LNCaP clone FGC (cell line): ENCODE measurements around the gene CLPTM1L.

ENCODE experiments used
- DNase-seq: peaks from one replicate; pipeline ENCODE4 v3.0.0-alpha.2; 2011; ENCODE audit warnings: low read depth
- H3K4me3 ChIP-seq: 2 replicates; pipeline ENCODE4 v1.5.1; 2011; ENCODE audit warnings: mild to moderate bottlenecking, low read depth, low read length, control low read depth
- TF ChIP-seq, protein P1 (sequence below): IDR thresholded peaks from 2 replicates; pipeline ENCODE4 v1.5.1; 2012; ENCODE audit warnings: mild to moderate bottlenecking; ENCODE audit not compliant: control insufficient read depth, insufficient read depth; ENCODE audit errors: extremely low read depth

Gene CLPTM1L

DNA sequence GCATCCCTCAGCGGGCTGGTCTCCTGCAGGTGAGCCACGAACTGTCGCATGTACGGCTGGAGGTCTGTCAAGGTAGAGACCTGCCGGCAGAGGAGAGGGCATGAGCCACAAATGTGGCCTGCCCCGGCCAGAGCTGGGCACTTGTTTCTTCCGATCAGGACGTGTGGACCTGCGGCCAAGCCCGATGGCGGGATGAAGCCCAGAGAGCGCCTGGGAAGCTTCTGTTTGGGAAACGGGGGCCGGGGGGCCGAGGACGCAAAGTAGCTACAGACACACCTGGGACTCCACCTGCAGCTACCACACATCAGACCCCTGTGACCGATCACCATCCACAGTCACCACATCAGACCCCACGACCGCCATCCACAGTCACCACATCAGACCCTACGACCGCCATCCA is 72.7 kb downstream of the CLPTM1L start:
- no peak overlapping the region for H3K4me3 ChIP-seq
- no peak for DNase-seq
- TF ChIP-seq, protein P1, sequence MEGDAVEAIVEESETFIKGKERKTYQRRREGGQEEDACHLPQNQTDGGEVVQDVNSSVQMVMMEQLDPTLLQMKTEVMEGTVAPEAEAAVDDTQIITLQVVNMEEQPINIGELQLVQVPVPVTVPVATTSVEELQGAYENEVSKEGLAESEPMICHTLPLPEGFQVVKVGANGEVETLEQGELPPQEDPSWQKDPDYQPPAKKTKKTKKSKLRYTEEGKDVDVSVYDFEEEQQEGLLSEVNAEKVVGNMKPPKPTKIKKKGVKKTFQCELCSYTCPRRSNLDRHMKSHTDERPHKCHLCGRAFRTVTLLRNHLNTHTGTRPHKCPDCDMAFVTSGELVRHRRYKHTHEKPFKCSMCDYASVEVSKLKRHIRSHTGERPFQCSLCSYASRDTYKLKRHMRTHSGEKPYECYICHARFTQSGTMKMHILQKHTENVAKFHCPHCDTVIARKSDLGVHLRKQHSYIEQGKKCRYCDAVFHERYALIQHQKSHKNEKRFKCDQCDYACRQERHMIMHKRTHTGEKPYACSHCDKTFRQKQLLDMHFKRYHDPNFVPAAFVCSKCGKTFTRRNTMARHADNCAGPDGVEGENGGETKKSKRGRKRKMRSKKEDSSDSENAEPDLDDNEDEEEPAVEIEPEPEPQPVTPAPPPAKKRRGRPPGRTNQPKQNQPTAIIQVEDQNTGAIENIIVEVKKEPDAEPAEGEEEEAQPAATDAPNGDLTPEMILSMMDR, result no peak

DNA sequence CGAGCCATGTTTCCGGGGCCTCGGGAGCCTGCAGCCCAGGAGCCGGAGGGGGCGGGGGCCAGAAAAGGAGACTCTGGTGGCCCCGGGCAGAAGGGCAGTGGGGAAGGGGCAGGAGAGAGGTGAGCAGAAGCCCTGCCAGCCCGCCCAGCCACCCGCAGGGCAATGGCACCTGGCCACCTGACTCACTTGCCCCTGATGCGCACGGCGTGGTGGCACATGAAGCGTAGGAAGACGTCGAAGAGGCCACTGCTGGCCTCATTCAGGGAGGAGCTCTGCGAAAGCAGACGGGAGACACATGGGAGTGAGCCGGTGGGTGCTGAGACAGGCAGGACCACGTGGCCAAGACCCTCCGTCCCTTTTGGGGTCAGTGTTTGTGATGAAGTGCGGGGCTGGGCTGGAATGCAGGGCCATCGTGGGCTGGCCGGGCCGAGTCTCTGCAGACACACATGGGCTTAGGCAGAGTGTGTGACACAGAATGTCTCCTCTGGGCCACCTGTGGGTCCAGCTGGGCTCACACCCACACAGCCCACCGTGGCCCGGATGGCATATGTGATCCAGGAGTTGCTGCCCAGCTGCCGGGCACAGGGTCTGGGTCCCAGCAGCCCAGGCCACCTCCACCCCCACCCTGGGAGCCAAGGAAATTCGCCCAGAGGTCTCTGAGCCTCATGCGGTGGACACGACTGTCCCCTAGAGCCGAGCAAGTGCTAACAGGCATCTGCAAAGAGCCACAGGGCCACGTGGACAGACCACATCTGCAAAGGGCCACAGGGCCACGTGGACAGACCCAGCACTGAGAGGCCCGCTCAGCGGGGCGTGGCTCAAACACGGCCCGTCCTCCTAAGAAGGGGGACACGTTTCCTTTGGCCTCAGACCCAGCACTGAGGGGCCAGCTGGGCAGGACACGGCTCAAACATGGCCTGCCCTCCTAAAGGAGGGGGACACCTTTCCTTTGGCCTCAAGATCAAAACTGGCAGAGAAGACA is 73.7 kb downstream of the CLPTM1L start:
- TF ChIP-seq, protein P1, result no peak
- DNase-seq, result no peak

DNA sequence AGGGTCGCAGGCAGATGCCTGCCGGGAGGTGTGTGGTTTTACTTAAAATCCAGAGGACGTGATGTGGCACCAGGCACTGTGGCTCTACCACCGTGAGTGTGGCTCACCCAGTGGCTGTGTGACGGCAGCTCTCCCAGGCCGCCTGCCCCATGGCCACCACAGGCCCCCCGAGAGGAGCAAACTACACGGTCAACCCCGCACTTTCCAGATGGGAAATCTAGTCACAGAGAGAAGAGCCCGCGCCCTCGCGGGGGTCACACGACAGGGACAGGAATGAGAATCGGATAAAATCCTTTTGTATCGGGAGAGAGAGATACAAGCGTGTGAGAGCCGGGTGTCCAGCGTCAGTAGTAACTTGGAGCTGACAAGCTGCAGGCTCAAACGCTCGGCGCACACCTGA is 74.5 kb downstream of the CLPTM1L start:
- TF ChIP-seq, protein P1, result no peak
- DNase-seq, result no peak
- H3K4me3 ChIP-seq, result no peak overlapping the region

More for the DNA sequence above, 73.7 kb downstream of the CLPTM1L start:
- H3K4me3 ChIP-seq, result no peak overlapping the region

DNA sequence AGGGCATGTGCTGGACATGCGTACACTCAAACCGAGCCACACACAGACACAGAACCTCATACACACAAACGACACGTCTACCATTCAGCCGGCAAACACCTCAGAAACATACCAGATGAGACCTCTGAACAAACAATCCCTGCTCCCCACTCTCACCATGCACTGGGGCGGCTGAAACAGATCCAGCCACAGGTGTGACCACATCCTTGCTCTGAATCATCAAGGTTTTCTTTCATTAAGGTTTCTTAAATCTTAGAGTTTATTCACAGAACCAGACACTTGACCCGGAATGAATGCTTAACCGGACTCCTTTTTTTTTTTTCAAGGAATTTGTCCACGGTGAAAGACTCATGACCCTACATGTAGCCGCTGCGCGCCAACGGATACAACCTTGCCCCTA is 76.2 kb downstream of the CLPTM1L start:
- TF ChIP-seq, protein P1, result no peak
- DNase-seq, result no peak
- H3K4me3 ChIP-seq, result no peak overlapping the region

DNA sequence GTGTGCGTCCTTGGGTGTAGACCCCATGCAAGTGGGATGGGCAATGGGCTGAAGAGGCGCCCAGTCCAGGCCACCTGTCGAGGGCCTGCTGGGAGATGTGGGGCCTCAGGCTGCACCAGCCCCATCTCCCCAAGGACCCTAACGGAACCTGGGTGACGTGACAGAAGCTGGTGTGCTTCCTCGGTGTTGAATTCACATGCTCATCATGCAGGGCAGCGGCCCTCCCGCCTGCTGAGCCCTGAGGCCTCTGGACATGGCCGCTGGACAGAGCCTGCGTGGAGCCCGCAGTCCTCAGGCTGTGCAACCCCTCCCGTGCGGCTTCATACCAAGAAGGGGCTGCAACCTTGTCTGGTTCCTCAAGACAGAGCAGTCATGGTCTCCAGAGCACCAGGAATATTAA is 76.8 kb downstream of the CLPTM1L start:
- no peak for DNase-seq
- no peak overlapping the region for H3K4me3 ChIP-seq
- TF ChIP-seq, protein P1, result no peak
